Dedifferentiated amniotic fluid mesenchymal stem cell (primary cell): ENCODE results near the gene SCFD2.
"Not testable (repeated sequence)": the region's sequence is repeated elsewhere in the genome, so short reads cannot be mapped to it uniquely, and the experiment has no call there.

Experiments
- DNase-seq: peaks from one replicate; pipeline ENCODE4 v3.0.0-alpha.2; 2016; ENCODE audit errors: extremely low spot score

The SCFD2 gene

DNA sequence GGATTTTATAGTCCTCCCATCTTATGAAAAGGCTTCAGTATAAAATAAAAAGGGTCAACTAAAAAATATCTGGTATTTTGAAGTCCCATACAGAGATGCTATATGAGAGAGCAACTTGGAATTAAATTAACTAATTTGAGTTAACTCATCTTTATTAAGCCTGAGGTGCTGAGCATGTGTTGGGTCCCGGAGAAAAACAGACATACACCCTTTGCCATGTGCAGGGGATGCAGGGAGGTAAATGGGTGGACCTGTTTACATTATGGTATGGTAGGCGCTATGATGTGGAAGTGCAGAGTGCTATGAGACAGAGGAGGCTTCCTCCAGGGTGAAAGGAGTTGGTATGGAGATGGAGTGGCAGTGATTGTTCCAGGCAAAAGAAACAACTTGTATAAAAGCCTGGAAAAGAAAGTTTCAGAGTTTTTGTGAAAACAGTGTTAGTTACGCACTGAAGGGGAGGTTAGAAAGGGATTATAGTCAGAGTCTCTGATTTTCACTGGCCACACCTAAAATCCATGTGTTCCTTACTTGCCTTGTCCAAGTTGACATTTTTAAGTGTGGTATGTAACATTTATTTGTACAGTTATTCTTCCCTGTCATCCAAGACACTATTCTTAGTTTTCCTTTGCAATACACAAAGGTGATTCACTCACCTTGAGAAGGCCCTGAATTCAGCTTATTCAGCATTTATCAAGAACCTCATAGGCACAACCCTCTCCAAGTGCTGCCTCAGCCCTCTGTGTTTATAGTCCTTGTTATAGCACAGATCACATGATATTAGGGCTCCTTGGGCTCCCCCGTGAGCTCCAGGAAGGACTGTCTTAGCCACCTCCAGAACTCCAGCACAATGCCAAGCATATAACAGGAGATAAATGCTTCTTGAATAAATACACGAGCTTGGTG is 351.7 kb downstream of the SCFD2 start:
- DNase-seq: no peak

DNA sequence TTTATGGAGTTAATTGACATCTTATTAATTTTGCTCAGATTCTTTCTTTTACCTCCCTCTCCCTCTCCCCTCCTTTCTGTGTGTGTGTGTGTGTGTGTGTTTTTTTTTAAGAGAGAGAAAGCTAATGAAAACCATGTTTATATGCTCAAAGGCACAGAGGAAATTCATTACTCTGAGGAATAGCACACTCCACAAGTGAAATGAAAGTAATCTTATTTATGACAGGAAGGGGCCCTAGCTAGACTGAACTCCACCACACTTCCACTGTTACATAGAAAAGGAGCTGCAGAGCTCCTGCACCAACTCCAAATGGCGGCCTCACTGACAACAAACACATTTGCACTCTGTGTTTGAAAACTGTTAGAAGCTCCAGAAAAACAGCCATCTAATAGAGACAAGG is 353.1 kb downstream of the SCFD2 start:
- DNase-seq: no peak

DNA sequence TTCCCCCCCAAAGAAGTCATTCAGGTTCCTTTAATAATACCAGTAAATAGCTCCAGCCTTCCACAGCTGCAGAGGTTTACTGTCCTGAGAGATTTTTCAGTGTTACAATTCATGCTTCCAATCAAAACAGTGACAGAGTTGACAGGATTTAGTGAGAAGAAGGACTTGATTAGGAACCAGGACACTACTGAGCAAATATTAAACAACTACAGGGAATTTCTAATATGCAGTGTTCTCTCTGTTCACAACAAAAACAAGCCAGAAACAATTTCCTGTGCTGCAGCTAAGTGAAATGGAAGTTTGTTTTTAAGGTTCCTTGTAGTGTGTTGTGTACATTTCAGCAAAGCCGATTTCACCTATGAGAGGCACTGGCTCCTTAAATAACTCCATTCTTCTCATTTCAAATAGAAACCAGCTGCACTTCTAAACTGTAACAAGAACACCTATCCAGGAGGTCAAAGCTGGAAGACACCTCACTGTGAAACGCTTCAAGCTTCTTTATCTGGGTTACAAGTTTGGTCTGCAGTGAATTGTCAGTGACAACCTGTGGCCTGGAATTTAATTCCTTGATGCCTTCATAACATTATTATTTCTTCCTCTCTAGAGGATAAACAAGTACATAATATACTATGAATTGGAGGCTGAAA is 354.5 kb downstream of the SCFD2 start:
- no peak for DNase-seq

DNA sequence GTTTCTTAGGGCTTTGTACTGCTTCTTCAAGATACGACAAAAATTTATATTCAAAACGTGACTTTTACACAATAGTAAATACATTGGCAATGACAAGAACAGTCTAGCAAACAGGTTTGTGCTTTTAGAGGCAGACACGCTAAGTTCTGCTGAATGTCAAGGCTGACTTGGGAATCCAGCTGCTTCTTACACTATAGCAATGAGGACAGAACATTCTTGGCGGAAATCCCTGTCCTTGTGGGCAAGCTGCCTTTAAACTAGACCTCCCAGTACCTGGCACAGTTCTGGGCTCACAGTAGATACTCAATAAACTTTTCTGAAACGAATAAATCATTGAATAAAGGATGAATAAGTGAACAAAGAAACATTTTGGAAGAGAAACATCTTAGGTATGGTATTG is 355.5 kb downstream of the SCFD2 start:
- no peak for DNase-seq

DNA sequence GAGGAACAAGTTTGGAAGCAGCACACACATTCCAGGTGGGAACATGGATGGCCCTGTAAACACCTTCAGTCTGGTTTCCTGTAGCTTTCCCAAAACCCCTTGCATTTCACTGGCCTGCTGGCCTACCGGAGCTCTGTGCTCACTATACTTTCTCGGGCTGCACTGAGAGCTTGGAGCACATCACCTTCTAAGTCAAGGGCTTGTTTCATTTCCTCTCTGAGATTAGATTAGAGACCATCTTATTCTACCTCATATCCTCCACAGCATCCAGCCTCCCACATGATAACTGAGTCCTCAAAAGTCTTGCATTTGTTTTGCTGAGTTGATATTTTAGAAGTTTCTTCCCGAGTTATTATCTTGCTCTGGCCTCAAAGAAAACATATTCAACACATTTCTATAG is 356.0 kb downstream of the SCFD2 start:
- no peak for DNase-seq

DNA sequence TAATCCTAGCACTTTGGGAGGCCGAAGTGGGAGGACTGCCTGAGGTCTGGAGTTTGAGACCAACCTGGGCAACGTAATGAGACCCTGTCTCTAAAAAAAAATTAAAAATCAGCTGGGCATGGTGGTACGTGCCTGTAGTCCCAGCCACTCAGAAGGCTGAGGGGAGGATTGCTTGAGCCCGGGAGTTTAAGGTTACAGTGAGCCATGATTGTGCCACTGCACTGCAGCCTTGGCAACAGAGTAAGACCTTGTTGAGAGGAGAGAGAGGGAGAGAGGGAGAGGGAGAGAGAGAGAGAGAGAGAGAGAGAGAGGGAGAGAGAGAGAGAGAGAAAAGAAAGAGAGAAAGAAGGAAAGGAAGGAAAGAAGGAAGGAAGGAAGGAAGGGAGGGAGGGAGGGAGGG is 358.8 kb downstream of the SCFD2 start:
- DNase-seq: no peak

DNA sequence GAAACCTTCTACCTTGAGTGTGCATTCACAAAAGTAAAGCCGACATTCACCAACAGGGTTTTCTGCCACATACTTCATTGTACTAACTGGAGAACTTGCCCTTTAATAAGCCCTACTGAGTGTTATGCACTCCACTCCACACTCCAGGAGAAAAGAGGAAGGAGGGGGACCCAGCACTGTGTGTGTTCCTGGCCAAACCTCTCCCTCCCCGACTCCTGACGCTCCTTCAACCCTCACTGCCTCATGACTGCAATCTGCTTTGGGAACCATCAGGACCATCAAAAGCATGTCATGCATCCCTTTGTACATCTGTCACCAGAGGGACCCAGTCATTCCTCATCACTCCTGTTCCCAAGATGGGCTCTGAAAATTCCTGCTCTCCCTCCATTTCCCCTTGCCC is 360.1 kb downstream of the SCFD2 start:
- DNase-seq: no peak

DNA sequence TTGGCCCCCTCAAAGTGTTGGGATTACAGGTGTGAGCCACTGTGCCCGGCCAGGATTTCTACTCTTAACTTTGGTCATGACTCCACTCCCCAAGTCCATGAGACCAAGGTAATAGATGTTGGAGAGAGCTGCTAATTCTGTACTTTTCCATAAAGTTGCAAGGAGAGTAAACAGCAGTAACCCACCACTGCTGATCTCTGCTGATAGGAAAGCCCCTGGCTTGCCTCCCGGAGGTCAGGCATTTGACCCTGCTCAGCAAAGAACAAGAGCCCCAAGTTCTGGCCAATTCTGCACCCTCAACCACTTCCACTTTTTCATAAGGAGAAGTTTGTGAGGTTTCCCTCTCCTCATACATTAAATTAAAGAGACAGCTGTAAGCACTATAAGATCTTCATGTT is 360.7 kb downstream of the SCFD2 start:
- no peak for DNase-seq

DNA sequence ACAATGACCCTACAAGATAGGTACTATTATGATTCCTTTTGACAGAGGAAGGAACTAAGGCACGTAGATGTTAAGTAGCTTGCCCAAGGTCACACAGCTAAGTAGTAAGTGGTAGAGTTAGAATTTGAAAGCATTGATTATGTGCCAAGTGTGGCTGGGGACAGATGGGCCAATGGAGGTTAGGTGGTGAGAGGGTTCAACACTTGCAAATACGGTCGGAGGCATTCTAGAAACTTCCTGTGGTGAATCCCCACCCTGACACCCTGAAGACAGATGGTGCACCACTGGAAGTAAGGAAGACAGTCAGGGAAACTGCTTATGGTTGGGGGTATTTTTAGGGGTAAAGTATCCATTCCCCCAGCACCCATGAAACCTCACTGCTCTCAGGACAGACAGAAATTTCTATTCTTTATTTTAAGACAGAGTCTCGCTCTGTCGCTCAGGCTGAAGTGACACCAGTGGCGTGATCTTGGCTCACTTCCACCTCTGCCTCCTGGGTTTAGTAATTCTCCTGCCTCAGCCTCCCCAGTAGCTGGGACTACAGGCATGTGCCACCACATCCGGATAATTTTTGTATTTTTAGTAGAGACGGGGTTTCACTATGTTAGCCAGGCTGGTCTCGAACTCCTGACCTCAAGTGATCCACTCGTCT is 361.2 kb downstream of the SCFD2 start:
- DNase-seq: no peak

DNA sequence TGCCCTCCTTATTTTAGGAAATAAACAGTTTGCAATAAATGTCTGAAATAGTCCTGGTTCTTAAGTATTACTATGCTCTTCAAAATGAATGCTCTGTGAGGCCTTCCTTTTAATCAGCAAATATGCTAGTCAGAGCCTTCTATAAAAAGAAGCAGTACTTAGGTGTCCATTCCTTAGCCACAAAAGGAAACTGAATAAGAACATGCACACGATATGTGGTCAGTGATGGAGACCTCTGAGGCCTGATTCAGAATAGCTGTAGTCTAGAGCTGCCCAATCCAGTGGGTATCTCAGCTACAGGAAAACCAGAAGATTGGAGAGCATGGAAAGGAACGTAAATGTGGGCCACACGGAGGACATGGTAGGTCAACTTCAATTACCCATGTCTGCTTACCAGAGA is 361.9 kb downstream of the SCFD2 start:
- no peak for DNase-seq

DNA sequence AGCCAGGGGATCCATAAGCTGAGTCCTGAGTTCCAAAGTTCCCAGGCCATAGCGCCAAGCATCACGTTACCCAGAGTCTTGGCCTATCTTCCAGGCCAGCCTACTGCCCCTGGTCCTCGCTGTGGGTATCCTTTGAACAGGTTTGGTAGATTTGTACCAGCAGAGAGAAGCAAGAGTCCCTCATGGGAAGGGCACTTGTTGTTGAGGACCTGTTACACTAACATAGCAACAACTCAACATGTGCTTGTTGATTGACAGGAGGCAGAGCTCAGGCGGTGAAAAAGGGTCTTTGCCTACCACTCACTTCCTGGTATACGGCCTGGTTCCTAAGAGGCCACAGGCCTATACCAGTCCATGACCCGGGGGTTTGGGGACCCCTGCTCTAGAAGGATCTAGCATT is 365.3 kb downstream of the SCFD2 start:
- no peak for DNase-seq

DNA sequence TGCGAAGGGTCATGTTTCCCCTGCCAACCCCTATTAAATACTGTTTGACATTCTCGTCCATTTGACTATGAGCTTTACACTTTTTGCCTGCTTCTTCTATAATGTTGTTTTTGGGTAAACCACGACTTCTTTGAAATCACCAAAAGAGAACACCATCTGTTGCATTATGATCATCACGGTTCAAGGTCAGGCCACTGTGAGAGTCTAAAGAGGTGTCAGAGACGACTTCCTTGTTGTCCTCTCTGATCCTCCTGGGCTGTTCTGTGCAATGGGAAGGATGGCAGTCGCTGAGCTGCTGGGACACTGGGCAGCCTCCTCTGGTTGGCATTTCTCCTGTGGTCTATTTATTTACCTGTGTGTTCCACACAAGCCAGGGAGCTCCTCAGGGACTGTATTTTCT is 366.2 kb downstream of the SCFD2 start:
- no peak for DNase-seq

DNA sequence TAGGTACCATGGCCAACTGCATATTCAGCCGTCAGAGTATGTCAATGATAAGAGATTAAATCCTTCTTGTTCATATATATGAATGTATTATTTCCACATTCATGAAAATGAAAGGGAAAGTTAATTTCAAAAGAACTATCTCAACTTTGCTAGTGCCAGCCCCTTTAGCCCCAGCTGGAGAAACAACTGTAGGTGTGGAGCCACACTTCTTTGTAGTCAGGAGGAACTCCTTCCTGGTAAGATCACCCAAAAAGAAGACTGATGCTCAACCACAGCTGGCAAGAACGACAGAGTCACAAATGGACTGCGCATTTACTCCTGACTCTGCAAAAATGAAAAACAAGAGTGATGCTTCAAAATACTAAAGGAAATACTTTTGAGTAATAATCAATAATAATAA is 367.4 kb downstream of the SCFD2 start:
- no peak for DNase-seq

DNA sequence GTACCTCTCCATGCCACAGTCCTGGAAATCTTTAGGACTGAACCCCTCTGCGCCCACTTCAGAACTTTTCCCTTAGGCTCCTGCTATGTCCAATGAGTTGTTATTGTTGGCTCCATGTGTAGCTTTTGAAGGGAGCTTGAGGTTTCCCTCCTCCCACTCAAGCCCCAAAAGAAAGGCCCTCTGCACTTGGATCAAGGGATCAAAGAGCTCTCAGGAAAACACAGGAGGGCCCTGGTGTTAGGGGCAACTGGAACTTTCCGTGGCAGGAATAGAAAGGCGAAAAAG is 368.8 kb downstream of the SCFD2 start:
- DNase-seq: no peak

DNA sequence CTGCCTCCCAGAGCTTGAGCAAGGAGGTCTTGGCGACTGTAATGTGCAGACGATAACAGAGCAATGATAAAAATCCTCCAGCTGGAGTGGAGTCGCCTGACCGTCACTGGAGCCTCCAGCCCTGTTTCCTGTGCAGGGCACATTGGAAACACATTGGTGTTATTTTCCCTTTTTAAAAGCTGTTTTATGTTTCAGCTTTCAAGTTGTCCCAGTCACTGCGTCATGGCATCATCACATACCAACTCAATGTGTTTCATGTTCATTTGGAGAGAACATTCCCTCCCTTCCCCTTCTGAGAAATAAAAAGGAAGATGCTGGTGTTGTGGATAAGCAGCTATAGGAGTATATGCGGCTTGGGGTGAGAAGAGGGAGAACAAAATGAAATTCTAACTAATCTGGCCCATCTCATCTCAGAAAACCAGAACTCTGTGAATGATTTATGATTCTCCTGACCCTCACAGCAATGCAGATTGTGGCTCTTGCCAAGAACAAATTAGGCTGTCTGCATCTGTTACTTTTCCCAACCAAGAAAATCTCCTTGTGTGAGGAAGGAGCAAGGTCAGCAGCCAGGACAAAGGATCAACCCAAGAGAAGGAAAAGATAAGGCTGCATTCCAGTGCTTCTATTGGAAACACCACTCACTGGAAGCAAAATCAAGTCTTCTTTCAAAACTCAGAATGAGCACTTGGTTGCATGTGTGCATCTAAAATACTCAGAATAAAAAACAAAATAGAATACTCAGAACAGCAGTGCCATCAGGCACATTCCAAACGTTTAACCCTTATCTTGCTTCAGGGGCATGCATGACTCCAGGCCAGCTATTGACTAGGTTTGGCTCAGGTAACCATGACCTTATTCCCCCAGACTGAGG is 369.4 kb downstream of the SCFD2 start:
- no peak for DNase-seq

DNA sequence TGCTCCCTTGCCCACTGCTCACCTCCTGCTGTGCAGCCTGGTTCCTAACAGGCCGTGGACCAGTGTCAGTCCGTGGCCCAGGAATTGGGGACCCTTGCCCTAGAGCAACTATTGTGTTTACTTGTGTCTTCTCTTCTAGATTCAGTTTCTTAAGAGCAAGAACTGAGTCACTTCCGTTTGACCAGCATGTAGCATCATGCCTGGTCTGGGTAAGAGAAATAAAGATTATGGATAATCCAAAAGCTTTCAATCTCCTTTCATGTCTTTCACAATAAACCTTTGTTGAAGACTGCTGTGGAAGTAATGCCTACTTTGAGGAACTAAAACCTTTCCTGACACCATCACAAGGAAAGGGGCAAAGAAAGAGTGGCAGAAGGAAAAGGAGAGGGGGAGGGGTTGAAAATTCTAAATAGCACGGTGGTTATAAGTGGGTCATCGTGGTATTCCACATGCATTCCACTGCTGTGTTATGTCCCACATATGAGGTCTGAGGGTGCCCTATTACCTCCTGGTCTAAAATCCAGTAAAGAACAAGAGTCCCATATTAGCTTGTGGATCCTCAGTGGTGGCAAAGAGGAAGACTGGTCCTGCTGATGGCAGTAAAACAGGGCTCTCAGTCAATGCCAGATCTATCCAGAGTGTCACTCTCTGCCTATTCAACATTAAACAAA is 370.4 kb downstream of the SCFD2 start:
- DNase-seq: no peak

DNA sequence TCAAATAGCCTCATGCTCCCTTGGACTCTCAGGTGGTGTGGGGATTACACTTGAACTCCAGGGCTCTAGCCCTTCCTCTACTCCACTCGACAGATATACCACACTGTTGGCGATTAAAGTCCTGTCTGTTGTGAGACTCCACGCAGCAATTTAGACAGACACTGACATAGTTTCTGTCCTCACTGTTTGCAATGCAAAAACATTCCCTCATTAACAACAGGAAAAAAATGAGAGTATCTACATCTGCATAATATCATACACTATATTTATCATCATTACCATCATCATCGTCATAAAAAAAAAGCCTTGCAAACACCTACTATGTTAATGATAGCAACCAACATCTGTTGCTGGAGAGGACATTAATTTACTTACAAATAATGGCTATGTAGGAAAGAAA is 371.3 kb downstream of the SCFD2 start:
- DNase-seq: no peak

DNA sequence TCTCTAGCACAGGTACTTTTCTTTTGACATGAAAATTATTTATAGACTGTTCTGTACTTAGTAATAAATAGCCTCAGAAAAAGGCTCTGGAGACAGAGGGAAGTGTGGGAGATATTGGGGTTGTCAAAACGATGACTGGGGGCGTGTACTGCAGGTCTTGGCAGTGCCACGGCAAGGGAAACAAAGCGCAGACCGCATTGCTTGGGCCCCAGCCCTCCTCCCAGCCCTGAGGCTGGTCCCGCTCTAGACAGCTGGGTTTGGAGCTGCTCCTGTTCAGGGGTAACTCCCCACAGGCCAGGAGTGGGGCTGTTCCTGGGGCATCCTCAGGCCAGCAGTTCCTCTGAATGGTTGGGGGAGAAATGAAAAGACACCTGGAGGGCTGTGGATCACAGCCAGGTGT is 372.1 kb downstream of the SCFD2 start:
- no peak for DNase-seq

DNA sequence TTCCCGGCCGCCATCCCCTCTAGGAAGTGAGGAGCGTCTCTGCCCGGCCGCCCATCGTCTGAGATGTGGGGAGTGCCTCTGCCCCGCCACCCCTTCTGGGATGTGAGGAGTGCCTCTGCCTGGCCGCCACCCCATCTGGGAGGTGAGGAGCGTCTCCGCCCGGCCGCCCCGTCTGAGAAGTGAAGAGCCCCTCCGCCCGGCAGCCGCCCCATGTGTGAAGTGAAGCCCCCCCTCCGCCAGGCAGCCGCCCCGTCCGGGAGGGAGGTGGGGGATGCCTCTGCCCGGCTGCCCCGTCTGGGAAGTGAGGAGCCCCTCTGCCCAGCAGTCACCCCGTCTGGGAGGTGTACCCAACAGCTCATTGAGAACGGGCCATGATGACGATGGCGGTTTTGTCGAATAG is 373.3 kb downstream of the SCFD2 start:
- not testable (repeated sequence) for DNase-seq

DNA sequence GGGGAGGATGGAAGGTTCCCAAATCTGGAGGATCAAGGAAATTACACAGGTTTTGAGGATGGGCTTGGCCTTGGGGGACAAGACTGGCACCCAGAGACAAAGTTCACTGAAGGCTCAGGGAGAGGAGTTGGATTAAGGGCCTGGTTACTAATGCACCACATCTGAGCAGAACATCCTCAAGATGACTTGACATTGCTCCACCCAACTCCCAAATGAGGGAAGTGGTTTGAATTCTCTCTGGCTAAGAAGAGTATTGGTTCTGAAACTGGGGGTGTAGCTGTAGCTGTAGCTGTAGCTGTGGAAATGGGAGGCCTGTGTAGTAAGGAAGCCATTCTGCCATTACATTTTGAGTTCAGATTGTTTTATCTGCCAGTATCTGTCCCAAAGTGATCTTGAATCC is 374.4 kb downstream of the SCFD2 start:
- DNase-seq: no peak

DNA sequence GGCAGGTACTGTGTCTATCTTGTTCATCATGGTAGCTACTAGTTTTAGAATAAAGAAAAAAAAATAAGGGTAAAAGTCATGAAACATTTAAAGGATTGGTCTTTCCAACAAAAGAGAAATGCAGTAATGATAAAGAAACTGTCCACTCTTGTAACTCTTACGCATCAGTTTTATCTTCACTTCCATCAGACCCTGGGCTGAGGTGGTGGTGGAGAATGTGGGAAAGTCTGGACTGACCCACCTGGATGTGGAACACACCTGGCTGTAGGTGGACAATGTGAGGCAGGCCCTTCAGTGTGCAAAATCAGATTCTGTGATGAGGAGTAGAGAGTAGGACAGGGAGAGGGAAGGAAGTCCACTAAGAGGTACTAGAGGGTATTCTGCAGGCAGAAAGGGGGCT is 375.2 kb downstream of the SCFD2 start:
- DNase-seq: no peak

DNA sequence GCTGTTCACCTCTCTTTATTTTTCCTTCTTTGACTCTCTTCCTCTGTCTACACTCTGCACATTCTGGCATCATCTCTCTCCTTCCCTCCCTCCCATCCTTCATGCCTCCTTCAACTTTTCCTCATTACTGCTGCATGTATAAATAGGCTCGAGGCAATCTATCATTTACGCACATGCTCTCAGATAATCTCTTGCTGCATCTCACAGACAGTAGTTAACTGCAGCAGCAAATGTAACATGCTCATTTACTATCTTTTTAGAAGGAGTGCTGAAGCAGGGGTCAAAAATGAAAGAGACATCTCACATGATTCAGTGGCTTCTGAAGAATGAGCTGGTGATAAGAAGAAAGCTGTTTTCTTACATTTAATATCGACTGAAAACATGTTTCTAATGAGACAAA is 376.0 kb downstream of the SCFD2 start:
- DNase-seq: no peak
